Tibial artery (tissue), 4 donors: ENCODE data around the gene NDST3.

ENCODE experiments used
- DNase-seq, 2 donors: peaks; one replicate each; pipeline ENCODE4 v3.0.0-alpha.2; 2019
- H3K27ac ChIP-seq, 2 donors: fragments of 200-600 bp; sonication (generic) in 1 of 2; 1 replicate in 1 of 2; 2 replicates in 1 of 2; pipeline ENCODE4 v1.5.1; 2018 to 2019; ENCODE audit warnings: mild to moderate bottlenecking in 1 of 2
- H3K27me3 ChIP-seq, 2 donors: fragments of 200-600 bp; sonication (generic) in 1 of 2; one replicate each; pipeline versions ENCODE4 v1.5.1 to v1.6.0; 2016 to 2019
- H3K36me3 ChIP-seq, 3 donors: fragments of 200-600 bp; sonication (generic) in 2 of 3; one replicate each; pipeline ENCODE4 v1.5.1; 2016 to 2019; ENCODE audit warnings: mild to moderate bottlenecking in 2 of 3
- H3K4me1 ChIP-seq, 4 donors: fragments of 200-600 bp; sonication (generic) in 2 of 4; 1 replicate in 3 of 4; 2 replicates in 1 of 4; pipeline ENCODE4 v1.5.1; 2016 to 2019
- H3K4me3 ChIP-seq, 2 donors: fragments of 200-600 bp; sonication (generic) in 1 of 2; 1 replicate in 1 of 2; 2 replicates in 1 of 2; pipeline ENCODE4 v1.5.1; 2018 to 2019; ENCODE audit warnings: mild to moderate bottlenecking in 2 of 2
- H3K9me3 ChIP-seq, 3 donors: fragments of 200-600 bp; sonication (generic) in 1 of 3; one replicate each; pipeline ENCODE4 v1.5.1; 2016 to 2019
- intact Hi-C: fragments of 100-400 bp; cut with DNase I; formaldehyde crosslinking; loops from one replicate; pipeline ENCODE4 v1.15.0; 2023; ENCODE audit warnings: low total_unique reads
- TF ChIP-seq, protein P1 (sequence below), 2 experiments: fragments of 200-600 bp in 1 of 2; fragments of 450-650 bp in 1 of 2; IDR thresholded peaks; one replicate each; pipeline ENCODE4 v1.5.1; 2017 to 2019; ENCODE audit warnings: antibody characterized with exemption in 2 of 2, mild to moderate bottlenecking in 1 of 2, moderate library complexity in 1 of 2

The NDST3 gene

GRCh38 chr4:118029224-118029623 lies 5.1 kb upstream of the NDST3 start:
- no peak overlapping the region for H3K27ac ChIP-seq
- intact Hi-C loops, result no loop called here

DNA sequence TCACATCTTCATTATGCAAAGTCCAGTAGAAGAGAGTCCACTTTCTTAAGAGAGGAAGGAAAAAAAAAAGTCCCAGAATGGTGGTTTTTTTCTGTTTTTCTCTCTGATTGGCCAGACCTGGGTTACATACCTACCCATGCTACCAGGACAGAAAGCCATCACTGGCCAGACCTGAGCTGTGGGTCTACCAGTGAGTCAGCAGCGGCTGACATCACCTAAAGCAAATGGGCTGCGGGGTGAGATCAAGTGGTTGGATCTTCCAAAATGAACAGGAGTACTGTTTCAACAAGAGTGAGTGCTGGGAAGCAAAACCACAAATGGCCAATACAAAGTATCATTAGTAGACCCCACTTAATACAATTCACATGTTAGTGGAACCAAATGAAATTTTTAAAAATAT lies 1.6 kb upstream of the NDST3 start:
- no peak for DNase-seq
- Histone ChIP-seq H3K27ac (no peak overlapping the region), H3K36me3 (no peaks in the 10 kb centered on the region), H3K9me3 (no peaks in the 10 kb centered on the region), H3K4me1 (peaks cover 0 to 14% (median 11%) of the 10 kb centered on the region in 4 donors), H3K27me3 (peaks cover 0 to 11% of the 10 kb centered on the region in 2 donors), H3K4me3 (no peak overlapping the region)
- intact Hi-C loops, result no loop called here
- TF ChIP-seq, protein P1, sequence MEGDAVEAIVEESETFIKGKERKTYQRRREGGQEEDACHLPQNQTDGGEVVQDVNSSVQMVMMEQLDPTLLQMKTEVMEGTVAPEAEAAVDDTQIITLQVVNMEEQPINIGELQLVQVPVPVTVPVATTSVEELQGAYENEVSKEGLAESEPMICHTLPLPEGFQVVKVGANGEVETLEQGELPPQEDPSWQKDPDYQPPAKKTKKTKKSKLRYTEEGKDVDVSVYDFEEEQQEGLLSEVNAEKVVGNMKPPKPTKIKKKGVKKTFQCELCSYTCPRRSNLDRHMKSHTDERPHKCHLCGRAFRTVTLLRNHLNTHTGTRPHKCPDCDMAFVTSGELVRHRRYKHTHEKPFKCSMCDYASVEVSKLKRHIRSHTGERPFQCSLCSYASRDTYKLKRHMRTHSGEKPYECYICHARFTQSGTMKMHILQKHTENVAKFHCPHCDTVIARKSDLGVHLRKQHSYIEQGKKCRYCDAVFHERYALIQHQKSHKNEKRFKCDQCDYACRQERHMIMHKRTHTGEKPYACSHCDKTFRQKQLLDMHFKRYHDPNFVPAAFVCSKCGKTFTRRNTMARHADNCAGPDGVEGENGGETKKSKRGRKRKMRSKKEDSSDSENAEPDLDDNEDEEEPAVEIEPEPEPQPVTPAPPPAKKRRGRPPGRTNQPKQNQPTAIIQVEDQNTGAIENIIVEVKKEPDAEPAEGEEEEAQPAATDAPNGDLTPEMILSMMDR (IDR thresholded peaks at IDR 0.05), result no peak

More at GRCh38 chr4:118029224-118029623, 5.1 kb upstream of the NDST3 start:
- no peaks in the 10 kb centered on the region for H3K9me3 ChIP-seq
- H3K27me3 ChIP-seq, result peaks cover 0 to 11% of the 10 kb centered on the region in 2 donors
- no peak overlapping the region for H3K4me3 ChIP-seq
- no peak for DNase-seq
- TF ChIP-seq, protein P1 (IDR thresholded peaks at IDR 0.05), result no peak
- no peaks in the 10 kb centered on the region for H3K36me3 ChIP-seq
- H3K4me1 ChIP-seq, result peaks cover 0 to 13% (median 10%) of the 10 kb centered on the region in 4 donors

DNA sequence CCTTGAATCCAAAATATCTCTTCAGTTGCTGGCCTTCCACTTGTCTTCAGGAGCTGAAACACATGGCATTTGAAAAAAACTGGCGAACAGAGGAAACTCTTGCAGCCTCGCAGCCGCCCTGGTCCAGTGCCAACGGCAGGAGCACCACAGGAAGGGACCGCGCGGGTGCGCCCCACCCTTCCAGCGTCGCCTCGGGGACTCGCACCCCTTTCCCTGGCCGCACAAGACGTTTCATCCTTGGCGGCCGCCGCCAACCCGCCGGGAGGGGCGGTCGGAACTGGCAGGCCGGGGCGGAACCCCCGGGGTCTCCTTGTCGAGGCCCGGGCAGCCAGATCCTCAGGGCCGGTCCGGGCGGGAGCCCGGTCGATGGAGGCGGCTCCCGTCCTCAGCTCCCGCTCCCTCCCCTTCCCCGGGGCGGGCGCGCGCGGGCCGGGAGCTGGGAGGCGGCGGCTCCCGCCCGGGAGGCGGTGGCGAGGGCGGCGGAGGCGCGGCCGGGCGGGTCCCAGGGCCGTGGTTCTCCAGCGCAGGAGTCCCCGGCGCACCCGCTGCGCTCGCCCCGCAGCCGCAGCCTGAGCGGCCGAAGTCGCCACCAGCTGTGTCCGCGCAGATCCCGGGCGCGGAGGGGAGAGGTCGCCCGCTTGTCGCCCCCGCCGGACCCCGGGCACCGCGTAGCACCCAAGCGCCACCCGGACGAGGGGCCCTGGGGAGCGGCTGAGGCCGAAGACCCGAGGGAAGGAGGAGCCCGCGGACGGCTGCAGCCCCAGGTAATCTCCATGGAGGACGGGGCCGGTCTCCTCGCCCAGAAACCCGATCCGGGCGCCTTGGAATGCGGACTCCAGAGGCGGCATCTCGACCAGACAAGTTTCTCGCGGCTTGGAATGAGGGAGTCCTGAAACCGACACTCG lies 886 bp upstream of the NDST3 start:
- TF ChIP-seq, protein P1 (IDR thresholded peaks at IDR 0.05), result no peak
- intact Hi-C loops, result no loop called here
- no peaks in the 10 kb centered on the region for H3K9me3 ChIP-seq
- peaks cover 0 to 14% (median 11%) of the 10 kb centered on the region in 4 donors for H3K4me1 ChIP-seq
- H3K36me3 ChIP-seq, result no peaks in the 10 kb centered on the region
- no peak for DNase-seq
- H3K27me3 ChIP-seq, result peaks cover 0 to 11% of the 10 kb centered on the region in 2 donors
- no peak overlapping the region for H3K27ac ChIP-seq
- peak overlapping the region; percentile 49 to 51 for H3K4me3 ChIP-seq

- Histone ChIP-seq H3K27ac (no peak overlapping the region), H3K4me1 (peaks cover 0 to 14% (median 11%) of the 10 kb centered on the region in 4 donors), H3K36me3 (no peaks in the 10 kb centered on the region), H3K4me3 (no peak overlapping the region), H3K9me3 (no peaks in the 10 kb centered on the region), H3K27me3 (peaks cover 0 to 11% of the 10 kb centered on the region in 2 donors)
- intact Hi-C loops, result no loop called here
- no peak for DNase-seq
- TF ChIP-seq, protein P1 (IDR thresholded peaks at IDR 0.05), result no peak
Observed at GRCh38 chr4:118035309-118035708, 1.0 kb downstream of the NDST3 start.

DNA sequence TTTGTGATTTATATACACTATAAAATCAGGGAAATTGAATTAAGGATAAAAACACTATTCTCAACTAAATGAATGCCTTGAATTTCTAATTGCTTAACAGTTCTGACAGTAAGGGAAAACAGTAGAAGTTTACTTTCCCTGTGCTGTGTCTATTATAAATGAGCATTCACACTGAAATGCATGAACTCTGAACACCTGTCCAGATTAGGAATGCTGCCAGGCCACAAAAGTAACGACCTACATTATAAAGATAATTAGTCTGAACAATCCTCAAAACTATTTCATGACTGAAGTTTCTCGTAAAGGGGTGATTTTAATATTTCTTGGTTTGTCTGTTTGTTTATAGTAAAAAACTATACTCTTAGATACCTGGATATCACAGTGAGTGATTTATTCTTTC lies 2.0 kb downstream of the NDST3 start:
- peaks cover 0 to 14% (median 11%) of the 10 kb centered on the region in 4 donors for H3K4me1 ChIP-seq
- no peak overlapping the region for H3K27ac ChIP-seq
- TF ChIP-seq, protein P1 (IDR thresholded peaks at IDR 0.05), result no peak
- H3K4me3 ChIP-seq, result no peak overlapping the region
- H3K27me3 ChIP-seq, result peaks cover 0 to 11% of the 10 kb centered on the region in 2 donors
- H3K9me3 ChIP-seq, result no peaks in the 10 kb centered on the region
- no peak for DNase-seq
- intact Hi-C loops, result no loop called here
- no peaks in the 10 kb centered on the region for H3K36me3 ChIP-seq
